OCI-LY1 (cell line): ENCODE measurements around the gene MAN2B2.

Experiments
- EZH2 ChIP-seq: fragments of 200-600 bp; sonication (generic), shearing (Covaris generic); IDR thresholded peaks from 2 replicates; pipeline ENCODE4 v1.8.0; 2017; ENCODE audit warnings: borderline replicate concordance, mixed run types, mild to moderate bottlenecking, antibody characterized with exemption, low read length, moderate library complexity, mixed read lengths
- TF ChIP-seq, protein P1 (sequence below): fragments of 200-600 bp; sonication (generic), shearing (Covaris generic); IDR thresholded peaks from 2 replicates; pipeline ENCODE4 v1.5.1; 2017; ENCODE audit warnings: mild to moderate bottlenecking, antibody characterized with exemption, low read length, moderate library complexity, mixed read lengths

DNA sequence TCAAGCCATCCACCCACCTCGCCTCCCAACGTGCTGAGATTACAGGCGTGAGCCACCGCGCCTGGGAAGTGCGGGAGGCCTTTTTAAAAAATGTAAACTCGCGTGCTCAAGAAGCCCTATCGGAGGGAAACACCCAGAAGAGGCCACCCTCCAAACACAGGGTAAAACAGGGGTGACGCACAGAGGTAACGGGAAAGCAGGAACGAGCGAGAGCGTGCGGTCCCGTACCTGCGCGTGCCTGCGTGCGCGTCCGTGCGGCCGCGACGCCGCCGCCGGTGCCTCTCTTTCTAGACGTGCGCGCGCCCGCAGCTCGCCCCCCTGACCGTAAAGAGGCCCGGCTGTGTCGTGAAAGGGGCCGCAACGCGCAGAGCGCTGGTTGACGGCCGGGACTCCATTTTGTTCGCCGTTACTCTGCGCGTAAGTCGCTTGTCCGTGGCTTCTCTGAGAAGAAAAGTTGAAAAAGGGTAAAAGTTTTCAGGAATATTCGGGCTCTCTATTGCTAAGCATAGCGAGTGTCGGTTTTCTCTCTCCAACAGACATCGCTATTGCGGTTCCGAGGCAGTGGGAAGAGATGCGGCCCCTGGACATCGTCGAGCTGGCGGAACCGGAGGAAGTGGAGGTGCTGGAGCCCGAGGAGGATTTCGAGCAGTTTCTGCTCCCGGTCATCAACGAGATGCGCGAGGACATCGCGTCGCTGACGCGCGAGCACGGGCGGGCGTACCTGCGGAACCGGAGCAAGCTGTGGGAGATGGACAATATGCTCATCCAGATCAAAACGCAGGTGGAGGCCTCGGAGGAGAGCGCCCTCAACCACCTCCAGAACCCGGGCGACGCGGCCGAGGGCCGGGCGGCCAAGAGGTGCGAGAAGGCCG, 65.5 kb downstream of the MAN2B2 start, which contains the start of gene MRFAP1:
- TF ChIP-seq, protein P1, sequence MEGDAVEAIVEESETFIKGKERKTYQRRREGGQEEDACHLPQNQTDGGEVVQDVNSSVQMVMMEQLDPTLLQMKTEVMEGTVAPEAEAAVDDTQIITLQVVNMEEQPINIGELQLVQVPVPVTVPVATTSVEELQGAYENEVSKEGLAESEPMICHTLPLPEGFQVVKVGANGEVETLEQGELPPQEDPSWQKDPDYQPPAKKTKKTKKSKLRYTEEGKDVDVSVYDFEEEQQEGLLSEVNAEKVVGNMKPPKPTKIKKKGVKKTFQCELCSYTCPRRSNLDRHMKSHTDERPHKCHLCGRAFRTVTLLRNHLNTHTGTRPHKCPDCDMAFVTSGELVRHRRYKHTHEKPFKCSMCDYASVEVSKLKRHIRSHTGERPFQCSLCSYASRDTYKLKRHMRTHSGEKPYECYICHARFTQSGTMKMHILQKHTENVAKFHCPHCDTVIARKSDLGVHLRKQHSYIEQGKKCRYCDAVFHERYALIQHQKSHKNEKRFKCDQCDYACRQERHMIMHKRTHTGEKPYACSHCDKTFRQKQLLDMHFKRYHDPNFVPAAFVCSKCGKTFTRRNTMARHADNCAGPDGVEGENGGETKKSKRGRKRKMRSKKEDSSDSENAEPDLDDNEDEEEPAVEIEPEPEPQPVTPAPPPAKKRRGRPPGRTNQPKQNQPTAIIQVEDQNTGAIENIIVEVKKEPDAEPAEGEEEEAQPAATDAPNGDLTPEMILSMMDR, result no peak
- no peak for TF ChIP-seq EZH2
